Mesendoderm (in vitro differentiated cells): Measurements from ENCODE around the gene KCNG4.
"Not testable (repeated sequence)": the region's sequence is repeated elsewhere in the genome, so short reads cannot be mapped to it uniquely, and the experiment has no call there.

Source experiments
- DNase-seq: peaks from one replicate; pipeline ENCODE4 v3.0.0; 2013
- H2AK5ac ChIP-seq: 2 replicates; pipeline ENCODE4 v1.6.1; 2013; ENCODE audit warnings: low read length, inconsistent platforms
- H2BK120ac ChIP-seq: 2 replicates; pipeline ENCODE4 v1.6.1; 2013; ENCODE audit warnings: low read depth, mild to moderate bottlenecking, low read length, moderate library complexity, mixed read lengths
- H2BK15ac ChIP-seq: replicated peaks from 2 replicates; pipeline ENCODE4 v1.6.1; 2013; ENCODE audit warnings: low read depth, mild to moderate bottlenecking, moderate library complexity
- H2BK5ac ChIP-seq: 2 replicates; pipeline ENCODE4 v1.6.1; 2013; ENCODE audit warnings: low read length, inconsistent platforms
- H3K18ac ChIP-seq: 2 replicates; pipeline ENCODE4 v1.6.1; 2013; ENCODE audit warnings: mild to moderate bottlenecking, low read length, mixed read lengths
- H3K23ac ChIP-seq: one replicate; pipeline ENCODE4 v1.6.1; 2013; ENCODE audit warnings: low read length
- H3K27ac ChIP-seq: 2 replicates; pipeline ENCODE4 v1.5.1; 2013; ENCODE audit warnings: low read depth, mild to moderate bottlenecking, inconsistent platforms, low read length, moderate library complexity
- H3K27me3 ChIP-seq: 2 replicates; pipeline ENCODE4 v1.6.1; 2013; ENCODE audit warnings: low read length, control low read depth, mild to moderate bottlenecking, inconsistent platforms; ENCODE audit not compliant: insufficient read depth, poor library complexity
- H3K36me3 ChIP-seq: 2 replicates; pipeline ENCODE4 v1.6.1; 2013; ENCODE audit warnings: low read length, inconsistent platforms; ENCODE audit not compliant: control insufficient read depth, insufficient read depth
- H3K4ac ChIP-seq: one replicate; pipeline ENCODE4 v1.6.1; 2013; ENCODE audit warnings: low read depth, mild to moderate bottlenecking, low read length, moderate library complexity
- H3K4me1 ChIP-seq: 2 replicates; pipeline ENCODE4 v1.6.1; 2013; ENCODE audit warnings: low read depth, low read length, inconsistent platforms; ENCODE audit not compliant: control insufficient read depth
- H3K4me2 ChIP-seq: 2 replicates; pipeline ENCODE4 v1.6.1; 2013; ENCODE audit warnings: low read length
- H3K4me3 ChIP-seq: 2 replicates; pipeline ENCODE4 v1.5.1; 2013; ENCODE audit warnings: mild to moderate bottlenecking, low read length
- H3K56ac ChIP-seq: one replicate; pipeline ENCODE4 v1.6.1; 2013; ENCODE audit warnings: low read length
- H3K79me1 ChIP-seq: 2 replicates; pipeline ENCODE4 v1.6.1; 2013; ENCODE audit warnings: low read length, inconsistent platforms
- H3K79me2 ChIP-seq: 2 replicates; pipeline ENCODE4 v1.6.1; 2013; ENCODE audit warnings: mild to moderate bottlenecking, low read length; ENCODE audit not compliant: control insufficient read depth, insufficient read depth
- H3K9ac ChIP-seq: 2 replicates; pipeline ENCODE4 v1.6.1; 2013; ENCODE audit warnings: low read length, inconsistent platforms
- H4K5ac ChIP-seq: one replicate; pipeline ENCODE4 v1.6.1; 2013; ENCODE audit warnings: low read length
- H4K8ac ChIP-seq: one replicate; pipeline ENCODE4 v1.6.1; 2013; ENCODE audit warnings: low read depth, mild to moderate bottlenecking, control low read depth, low read length, moderate library complexity
- WGBS: extraction: QIAGEN DNeasy Blood & Tissue Kit; methylation state at CpG from one replicate; pipeline ENCODE4 v1.1.7; 2013; ENCODE audit warnings: low lambda C conversion rate, missing lambda C conversion rate; ENCODE audit not compliant: insufficient coverage; ENCODE audit errors: extremely low coverage; 5-methylcytosine and 5-hydroxymethylcytosine counted together

KCNG4 gene

DNA sequence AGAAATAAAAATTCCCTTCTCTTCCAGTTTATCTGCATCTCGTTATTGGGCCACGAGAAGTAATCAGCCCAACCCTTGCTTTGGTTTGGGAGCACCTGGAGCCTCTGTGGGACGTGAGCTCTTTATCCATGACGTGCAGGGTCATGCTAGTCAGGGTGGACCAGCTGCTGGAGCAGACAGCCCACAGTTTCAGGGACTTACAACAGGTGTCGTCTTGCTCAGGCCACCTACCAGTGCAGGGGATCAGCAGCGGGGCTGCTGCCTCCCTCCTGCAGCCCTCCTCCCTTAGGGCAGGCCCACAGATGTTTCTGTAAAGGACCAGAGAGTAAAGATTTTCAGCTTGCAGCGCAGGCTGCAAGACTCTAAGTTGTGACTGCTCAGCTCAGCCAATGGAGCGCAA, 31.9 kb downstream of the KCNG4 start:
- no peak overlapping the region for H2BK120ac ChIP-seq
- no peak overlapping the region for H3K56ac ChIP-seq
- no peak overlapping the region for H4K8ac ChIP-seq
- H3K4me2 ChIP-seq, result no peak overlapping the region
- no peak overlapping the region for H2BK15ac ChIP-seq
- H3K27ac ChIP-seq, result no peak overlapping the region
- H3K27me3 ChIP-seq, result no peaks in the 10 kb centered on the region
- H3K4me1 ChIP-seq, result no peaks in the 10 kb centered on the region
- H3K79me1 ChIP-seq, result no peaks in the 10 kb centered on the region
- no peak overlapping the region for H3K4ac ChIP-seq
- no peak overlapping the region for H2BK5ac ChIP-seq
- no peaks in the 10 kb centered on the region for H3K79me2 ChIP-seq
- H3K36me3 ChIP-seq, result no peaks in the 10 kb centered on the region
- no CpG with 5 or more reads among the region's 8 CpGs for WGBS
- H2AK5ac ChIP-seq, result no peak overlapping the region
- DNase-seq, result no peak
- H3K9ac ChIP-seq, result no peak overlapping the region
- no peak overlapping the region for H3K18ac ChIP-seq
- no peak overlapping the region for H3K23ac ChIP-seq
- no peak overlapping the region for H4K5ac ChIP-seq
- no peak overlapping the region for H3K4me3 ChIP-seq

DNA sequence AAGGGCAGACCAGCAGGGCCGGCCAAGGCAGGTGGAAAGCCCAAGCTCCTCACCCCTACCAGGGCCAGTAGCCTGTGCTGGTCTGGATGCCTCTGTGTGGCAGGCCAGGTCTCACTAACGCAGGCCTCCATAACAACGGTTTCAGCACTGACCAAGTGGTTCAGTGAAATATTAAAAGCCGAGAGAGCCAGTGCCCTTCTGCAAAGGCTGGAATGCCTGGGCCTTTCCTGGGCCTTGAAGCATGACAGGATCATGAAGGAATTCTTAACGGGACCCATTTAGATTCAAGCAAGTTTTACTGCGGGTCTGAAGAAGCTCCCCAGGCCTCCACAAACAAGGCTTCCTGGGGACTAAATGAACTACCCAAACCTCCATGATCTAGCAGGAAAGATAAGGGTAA, 32.6 kb downstream of the KCNG4 start:
- Histone ChIP-seq H3K79me2 (no peaks in the 10 kb centered on the region), H2BK15ac (no peak overlapping the region), H3K4me2 (no peak overlapping the region), H3K9ac (no peak overlapping the region), H3K4ac (no peak overlapping the region), H2BK5ac (no peak overlapping the region), H3K27ac (no peak overlapping the region), H3K23ac (no peak overlapping the region), H3K56ac (no peak overlapping the region), H3K4me1 (no peaks in the 10 kb centered on the region), H2AK5ac (no peak overlapping the region), H3K79me1 (no peaks in the 10 kb centered on the region), H4K8ac (no peak overlapping the region), H4K5ac (no peak overlapping the region), H3K27me3 (no peaks in the 10 kb centered on the region), H3K18ac (no peak overlapping the region), H3K4me3 (no peak overlapping the region), H2BK120ac (no peak overlapping the region), H3K36me3 (no peaks in the 10 kb centered on the region)
- peak; percentile 42 for DNase-seq
- WGBS, result no CpG with 5 or more reads among the region's 6 CpGs

DNA sequence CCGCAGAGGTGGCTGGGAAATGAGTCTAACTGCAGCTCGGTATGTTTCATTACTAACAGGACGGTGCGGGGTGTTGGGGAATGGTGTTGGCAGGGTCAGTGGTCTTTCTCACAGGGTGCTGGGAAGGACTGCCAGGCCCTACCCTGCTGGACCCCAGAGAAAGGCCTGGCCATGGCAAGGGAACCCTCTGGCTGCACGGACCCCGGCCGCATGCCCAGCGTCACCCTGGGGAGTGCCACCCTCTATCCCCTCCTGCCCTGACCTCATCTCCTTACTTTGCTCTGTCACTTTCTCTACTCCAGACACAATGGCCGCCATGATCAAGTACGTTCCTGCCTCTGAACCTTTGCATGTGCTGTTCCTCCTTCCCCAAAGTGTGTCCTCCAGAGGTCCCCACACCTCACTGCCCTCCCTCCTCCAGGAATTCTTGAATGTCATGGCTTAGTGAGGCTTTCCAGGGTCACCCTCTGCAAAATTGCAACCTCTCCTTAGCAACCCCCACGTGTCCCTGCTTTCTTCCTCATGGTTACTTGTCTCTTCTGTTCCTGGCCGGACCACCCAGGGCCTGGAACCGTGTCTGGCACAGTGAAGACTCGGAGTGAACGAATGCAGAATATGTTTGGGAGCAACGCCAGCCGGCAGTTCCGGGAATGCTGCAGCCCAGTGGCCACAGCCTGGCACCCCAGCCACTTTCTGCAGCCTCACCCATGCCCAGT, 33.7 kb downstream of the KCNG4 start:
- H4K5ac ChIP-seq, result no peak overlapping the region
- H3K9ac ChIP-seq, result no peak overlapping the region
- H3K4me3 ChIP-seq, result no peak overlapping the region
- no peak overlapping the region for H3K27ac ChIP-seq
- H3K4ac ChIP-seq, result no peak overlapping the region
- H2BK120ac ChIP-seq, result no peak overlapping the region
- no peak overlapping the region for H3K23ac ChIP-seq
- no peaks in the 10 kb centered on the region for H3K79me1 ChIP-seq
- H2BK5ac ChIP-seq, result no peak overlapping the region
- H3K18ac ChIP-seq, result no peak overlapping the region
- no peak for DNase-seq
- H2BK15ac ChIP-seq, result no peak overlapping the region
- no CpG with 5 or more reads among the region's 18 CpGs for WGBS
- H3K79me2 ChIP-seq, result no peaks in the 10 kb centered on the region
- no peaks in the 10 kb centered on the region for H3K36me3 ChIP-seq
- no peaks in the 10 kb centered on the region for H3K27me3 ChIP-seq
- no peak overlapping the region for H3K56ac ChIP-seq
- H3K4me2 ChIP-seq, result no peak overlapping the region
- H2AK5ac ChIP-seq, result no peak overlapping the region
- H4K8ac ChIP-seq, result no peak overlapping the region
- H3K4me1 ChIP-seq, result no peaks in the 10 kb centered on the region

DNA sequence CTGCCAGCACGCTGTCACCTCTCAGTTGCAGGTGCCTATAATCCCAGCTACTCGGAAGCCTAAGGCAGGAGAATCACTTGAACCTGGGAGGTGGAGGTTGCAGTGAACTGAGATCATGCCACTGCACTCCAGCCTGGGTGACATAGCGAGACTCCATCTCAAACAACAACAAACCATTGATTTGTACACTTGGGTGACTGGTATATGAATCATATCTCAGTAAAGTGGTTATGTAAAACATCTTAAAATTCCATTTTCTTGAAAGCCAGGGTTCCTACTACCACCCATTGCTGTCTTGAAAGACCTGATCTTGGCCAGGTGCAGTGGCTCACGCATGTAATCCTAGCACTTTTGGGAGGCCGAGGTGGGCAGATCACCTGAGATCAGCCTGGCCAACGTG, 34.7 kb downstream of the KCNG4 start:
- no CpG with 5 or more reads among the region's 6 CpGs for WGBS
- not testable (repeated sequence) for H2AK5ac ChIP-seq, H4K5ac ChIP-seq, H2BK120ac ChIP-seq, H4K8ac ChIP-seq, H3K4me1 ChIP-seq, H3K27ac ChIP-seq, H3K36me3 ChIP-seq, H3K4ac ChIP-seq, H3K4me3 ChIP-seq, H3K9ac ChIP-seq, H3K79me2 ChIP-seq, H3K23ac ChIP-seq, H3K4me2 ChIP-seq, DNase-seq, H2BK15ac ChIP-seq, H3K79me1 ChIP-seq, H3K27me3 ChIP-seq, H3K56ac ChIP-seq, H2BK5ac ChIP-seq, H3K18ac ChIP-seq

DNA sequence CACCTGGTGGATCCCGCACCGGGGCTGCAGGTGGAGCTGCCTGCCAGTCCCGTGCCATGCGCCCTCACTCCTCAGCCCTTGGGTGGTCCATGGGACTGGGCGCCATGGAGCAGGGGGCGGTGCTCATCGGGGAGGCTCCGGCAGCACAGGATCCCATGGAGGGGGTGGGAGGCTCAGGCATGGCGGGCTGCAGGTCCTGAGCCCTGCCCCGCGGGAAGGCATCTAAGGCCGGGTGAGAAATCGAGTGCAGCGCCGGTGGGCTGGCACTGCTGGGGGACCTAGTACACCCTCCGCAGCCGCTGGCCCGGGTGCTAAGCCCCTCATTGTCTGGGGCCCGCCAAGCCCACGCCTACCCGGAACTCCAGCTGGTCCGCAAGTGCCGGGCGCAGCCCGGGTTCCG, 35.3 kb downstream of the KCNG4 start:
- H3K56ac ChIP-seq, H3K27me3 ChIP-seq, H2BK120ac ChIP-seq, H2AK5ac ChIP-seq, H2BK5ac ChIP-seq, H4K5ac ChIP-seq, H4K8ac ChIP-seq, H3K4me1 ChIP-seq, DNase-seq, H3K79me1 ChIP-seq, H3K79me2 ChIP-seq, H3K27ac ChIP-seq, H2BK15ac ChIP-seq, H3K36me3 ChIP-seq, H3K4ac ChIP-seq, H3K9ac ChIP-seq, H3K18ac ChIP-seq, H3K23ac ChIP-seq, H3K4me2 ChIP-seq, H3K4me3 ChIP-seq: not testable (repeated sequence)
- no CpG with 5 or more reads among the region's 26 CpGs for WGBS

DNA sequence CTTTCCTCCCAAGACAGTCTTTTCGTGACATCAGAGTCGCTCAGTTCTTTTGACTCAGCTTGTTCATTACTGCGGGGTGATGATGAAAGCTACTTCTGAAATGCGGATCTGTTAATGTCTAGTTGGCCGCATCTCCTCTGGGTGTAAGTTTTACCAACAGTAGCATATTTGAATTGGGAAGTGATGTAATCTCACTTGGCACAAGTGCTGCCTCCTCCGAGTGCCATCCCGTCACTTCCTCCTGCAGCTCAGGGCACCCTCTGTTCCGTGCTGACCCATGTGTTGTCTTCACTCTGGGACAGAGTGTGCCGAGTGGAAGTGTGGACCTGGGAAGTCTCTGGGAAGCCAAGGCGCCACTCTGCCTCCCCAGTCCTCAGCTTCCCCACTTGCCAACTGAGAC, 40.0 kb downstream of the KCNG4 start:
- Histone ChIP-seq H3K27me3 (no peaks in the 10 kb centered on the region), H3K4me2 (no peak overlapping the region), H2BK5ac (no peak overlapping the region), H3K4ac (no peak overlapping the region), H2BK120ac (no peak overlapping the region), H3K27ac (no peak overlapping the region), H3K9ac (no peak overlapping the region), H3K4me3 (no peak overlapping the region), H3K79me1 (no peaks in the 10 kb centered on the region), H4K8ac (no peak overlapping the region), H3K23ac (no peak overlapping the region), H2AK5ac (no peak overlapping the region), H4K5ac (no peak overlapping the region), H3K36me3 (no peaks in the 10 kb centered on the region), H3K79me2 (no peaks in the 10 kb centered on the region), H2BK15ac (no peak overlapping the region), H3K56ac (no peak overlapping the region), H3K4me1 (no peaks in the 10 kb centered on the region), H3K18ac (no peak overlapping the region)
- no peak for DNase-seq
- no CpG with 5 or more reads among the region's 10 CpGs for whole genome bisulfite sequencing
